ENCODE results near the gene ATAT1. TPM values are rescaled to one million over a fixed set of nuclear protein-coding genes. Genes with fewer than 3 reads are reported as not detected.

The ATAT1 gene
- total and polyA plus RNA-seq, 2 experiments from 2014 or later, result 12.8 to 23.0 TPM

GRCh38 chr6:30618270-30618797 is 8.3 kb upstream of the ATAT1 start:
- peaks cover 30% of the 10 kb centered on the region; the same call in 1 of the 2 replicates for H3K36me3 ChIP-seq (ENCODE audit: insufficient read depth)

GRCh38 chr6:30619561-30619960 is 7.1 kb upstream of the ATAT1 start:
- no peaks in the 10 kb centered on the region for H3K27me3 ChIP-seq (ENCODE audit: insufficient read depth)
- H3K4me1 ChIP-seq (ENCODE audit: insufficient read depth), result peaks cover 6% of the 10 kb centered on the region
- H3K4me3 Mint-ChIP-seq, result peak overlapping the region; percentile 96
- TF ChIP-seq JUNB (IDR thresholded peaks at IDR 0.05; ENCODE audit: unreplicated experiment) (no peak), POLR2AphosphoS5 (IDR thresholded peaks at IDR 0.05; ENCODE audit: low read depth) (no peak), REST (IDR thresholded peaks at IDR 0.05; ENCODE audit: unreplicated experiment) (no peak), NANOG (IDR thresholded peaks at IDR 0.05; ENCODE audit: borderline replicate concordance) (no peak), ZNF331 (CRISPR knock-in tag; IDR thresholded peaks at IDR 0.05; ENCODE audit: low read depth) (no peak), EZH2 (IDR thresholded peaks at IDR 0.05; ENCODE audit: low read depth, unreplicated experiment) (no peak), ETS1 (IDR thresholded peaks at IDR 0.05) (no peak), CREB1 (CRISPR knock-in tag; IDR thresholded peaks at IDR 0.05; ENCODE audit: low read depth) (no peak)
- H3K36me3 ChIP-seq (ENCODE audit: insufficient read depth), result peaks cover 28% of the 10 kb centered on the region
- H3K27me3 Mint-ChIP-seq (ENCODE audit: insufficient read depth, low read depth, poor library complexity), result peaks cover 34% of the 10 kb centered on the region
- H3K4me2 ChIP-seq, result no peak overlapping the region
- no peak overlapping the region for H2AFZ ChIP-seq
- no peak for ATAC-seq
- peaks cover 27% of the 10 kb centered on the region for H3K79me2 ChIP-seq (replicated peaks; ENCODE audit: insufficient read depth)
- H4K20me1 ChIP-seq (replicated peaks; ENCODE audit: insufficient read depth), result no peaks in the 10 kb centered on the region; the same call in 1 of the 2 replicates
- no peak overlapping the region for H3K27ac Mint-ChIP-seq
- peaks cover 7% of the 10 kb centered on the region; the same call in 1 of the 2 replicates for H3F3A ChIP-seq (replicated peaks; ENCODE audit: low read depth)
- no peak for DNase-seq (ENCODE audit: low spot score)
- no peak overlapping the region for H3K4me3 ChIP-seq
- H3K4me1 Mint-ChIP-seq, result peaks cover 9% of the 10 kb centered on the region
- peaks cover 62% of the 10 kb centered on the region for H3K36me3 Mint-ChIP-seq (ENCODE audit: low read depth)
- no peak overlapping the region for H3K27ac ChIP-seq (ENCODE audit: low read depth)
- peaks cover 18% of the 10 kb centered on the region; the same call in 2 of the 3 replicates for H3K9me3 Mint-ChIP-seq
- H3K9me2 ChIP-seq (ENCODE audit: insufficient read depth), result no peaks in the 10 kb centered on the region

More at GRCh38 chr6:30618270-30618797, 8.3 kb upstream of the ATAT1 start:
- H3K4me3 ChIP-seq, result peak overlapping the region; percentile 68
- Mint-ChIP-seq H3K36me3 (ENCODE audit: low read depth) (peaks cover 71% of the 10 kb centered on the region), H3K4me1 (peaks cover 20% of the 10 kb centered on the region), H3K9me3 (peaks cover 18% of the 10 kb centered on the region; the same call in 2 of the 3 replicates), H3K4me3 (peak overlapping the region; percentile 96), H3K27me3 (ENCODE audit: insufficient read depth, low read depth, poor library complexity) (peaks cover 34% of the 10 kb centered on the region), H3K27ac (peak overlapping the region; percentile 69)
- H3K9me2 ChIP-seq (ENCODE audit: insufficient read depth), result no peaks in the 10 kb centered on the region
- ATAC-seq, result no peak
- no peaks in the 10 kb centered on the region for H3K27me3 ChIP-seq (ENCODE audit: insufficient read depth)
- H3K4me2 ChIP-seq, result peak overlapping the region; percentile 89
- TF ChIP-seq EZH2phosphoT487 (IDR thresholded peaks at IDR 0.05; ENCODE audit: unreplicated experiment), result no peak
- no peak for TF ChIP-seq JUNB (IDR thresholded peaks at IDR 0.05; ENCODE audit: unreplicated experiment)
- no peak for TF ChIP-seq STAT1 (IDR thresholded peaks at IDR 0.05; ENCODE audit: unreplicated experiment)
- TF ChIP-seq ZNF331 (CRISPR knock-in tag; IDR thresholded peaks at IDR 0.05; ENCODE audit: low read depth), result no peak
- TF ChIP-seq POLR2AphosphoS5 (IDR thresholded peaks at IDR 0.05; ENCODE audit: low read depth), result no peak
- TF ChIP-seq ZNF114 (CRISPR knock-in tag; IDR thresholded peaks at IDR 0.05), result no peak
- no peak for TF ChIP-seq ETS1 (IDR thresholded peaks at IDR 0.05)
- H3K4me1 ChIP-seq (ENCODE audit: insufficient read depth), result peaks cover 17% of the 10 kb centered on the region
- no peak overlapping the region for H2AFZ ChIP-seq
- H3K27ac ChIP-seq (ENCODE audit: low read depth), result peak overlapping the region; percentile 92
- DNase-seq (ENCODE audit: low spot score), result no peak
- H3K79me2 ChIP-seq (replicated peaks; ENCODE audit: insufficient read depth), result peaks cover 39% of the 10 kb centered on the region
- H4K20me1 ChIP-seq (replicated peaks; ENCODE audit: insufficient read depth), result no peaks in the 10 kb centered on the region; the same call in 1 of the 2 replicates
- H3F3A ChIP-seq (replicated peaks; ENCODE audit: low read depth), result peaks cover 7% of the 10 kb centered on the region; the same call in 1 of the 2 replicates
